ENCODE results near the gene FAM110A.
A peak's percentile ranks its signal among the peaks of the same experiment; 100 is the strongest.

Gene FAM110A

GRCh38 chr20:872855-873520, 39.5 kb downstream of the FAM110A start:
- H3K4me3 ChIP-seq (replicated peaks; ENCODE audit: low read depth, low read length) = no peak overlapping the region
- TF ChIP-seq CTCF (IDR thresholded peaks at IDR 0.05; ENCODE audit: low read length, missing control alignments) = no peak
- DNase-seq (ENCODE audit: low read depth) = no peak

- no peak overlapping the region for H3K4me3 ChIP-seq (replicated peaks; ENCODE audit: low read depth, low read length)
- no peak for TF ChIP-seq CTCF (IDR thresholded peaks at IDR 0.05; ENCODE audit: low read length, missing control alignments)
- DNase-seq (ENCODE audit: low read depth) = no peak
Observed at GRCh38 chr20:873875-874607, 40.5 kb downstream of the FAM110A start.

GRCh38 chr20:875115-875514, 41.6 kb downstream of the FAM110A start:
- no peak for DNase-seq (ENCODE audit: low read depth)
- TF ChIP-seq CTCF (IDR thresholded peaks at IDR 0.05; ENCODE audit: low read length, missing control alignments) = no peak
- H3K4me3 ChIP-seq (replicated peaks; ENCODE audit: low read depth, low read length) = no peak overlapping the region

GRCh38 chr20:877814-878213, 44.3 kb downstream of the FAM110A start:
- TF ChIP-seq CTCF (IDR thresholded peaks at IDR 0.05; ENCODE audit: low read length, missing control alignments) = no peak
- H3K4me3 ChIP-seq (replicated peaks; ENCODE audit: low read depth, low read length) = no peak overlapping the region

GRCh38 chr20:878511-879307, 45.2 kb downstream of the FAM110A start:
- no peak overlapping the region for H3K4me3 ChIP-seq (replicated peaks; ENCODE audit: low read depth, low read length)
- peak; percentile 49 for DNase-seq (ENCODE audit: low read depth)
- no peak for TF ChIP-seq CTCF (IDR thresholded peaks at IDR 0.05; ENCODE audit: low read length, missing control alignments)

More at GRCh38 chr20:877814-878213, 44.3 kb downstream of the FAM110A start:
- no peak for DNase-seq (ENCODE audit: low read depth)

GRCh38 chr20:879626-880025, 46.1 kb downstream of the FAM110A start:
- TF ChIP-seq CTCF (IDR thresholded peaks at IDR 0.05; ENCODE audit: low read length, missing control alignments) = no peak
- H3K4me3 ChIP-seq (replicated peaks; ENCODE audit: low read depth, low read length) = no peak overlapping the region
- DNase-seq (ENCODE audit: low read depth) = no peak

Data from fibroblast of pulmonary artery (primary cell).